HEK293 (cell line): Measurements from ENCODE around the gene CYP2S1.

Source experiments
- CTCF ChIA-PET: fragments of 350-600 bp; formaldehyde crosslinking; extraction: SDS; loops from one replicate; lab custom pipeline; 2021; ENCODE audit warnings: antibody characterized with exemption; lab: Yijun Ruan, JAX
- POLR2A ChIA-PET: fragments of 300-600 bp; formaldehyde crosslinking; extraction: SDS; loops from one replicate; lab custom pipeline; 2020; ENCODE audit warnings: antibody characterized with exemption, inconsistent platforms; lab: Yijun Ruan, JAX
- H3K27ac ChIP-seq: fragments of 200-500 bp; sonication (Bioruptor generic); 2 replicates; pipeline ENCODE4 v1.5.1; 2014; ENCODE audit warnings: low read depth, low read length, control low read depth, inconsistent platforms; ENCODE audit errors: extremely low read depth
- H3K36me3 ChIP-seq, 2 experiments: fragments of 200-500 bp in 1 of 2; sonication (Bioruptor generic) in 1 of 2; 1 replicate in 1 of 2; 2 replicates in 1 of 2; pipeline ENCODE4 v1.5.1; 2014 to 2017; ENCODE audit warnings: inconsistent platforms in 2 of 2, low read length in 2 of 2; ENCODE audit not compliant: control insufficient read depth in 2 of 2, insufficient read depth in 1 of 2
- H3K4me1 ChIP-seq: fragments of 200-500 bp; sonication (Bioruptor generic); 2 replicates; pipeline ENCODE4 v1.5.1; 2014; ENCODE audit warnings: mild to moderate bottlenecking, low read length, inconsistent platforms; ENCODE audit not compliant: control insufficient read depth, insufficient read depth
- H3K4me3 ChIP-seq: 2 replicates; pipeline ENCODE4 v1.5.1; 2011; ENCODE audit warnings: low read depth, mild to moderate bottlenecking, control low read depth, low read length, moderate library complexity
- H3K9me3 ChIP-seq: fragments of 200-500 bp; sonication (Bioruptor generic); 2 replicates; pipeline ENCODE4 v1.5.1; 2014; ENCODE audit warnings: low read depth, low read length, inconsistent platforms; ENCODE audit not compliant: control insufficient read depth, insufficient read depth
- KLF1 ChIP-seq: fragments of 450-650 bp; formaldehyde crosslinking; IDR thresholded peaks from 2 replicates; pipeline ENCODE4 v1.5.1; 2016; ENCODE audit warnings: missing biosample characterization, missing genetic modification characterization
- MZF1 ChIP-seq: fragments of 450-650 bp; formaldehyde crosslinking; IDR thresholded peaks from 2 replicates; pipeline ENCODE4 v1.5.1; 2017; ENCODE audit warnings: missing biosample characterization, missing genetic modification characterization, borderline replicate concordance
- OSR2 ChIP-seq: fragments of 450-650 bp; formaldehyde crosslinking; IDR thresholded peaks from 2 replicates; pipeline ENCODE4 v1.5.1; 2016; ENCODE audit warnings: missing biosample characterization, missing genetic modification characterization
- SALL2 ChIP-seq: fragments of 450-650 bp; formaldehyde crosslinking; IDR thresholded peaks from 2 replicates; pipeline ENCODE4 v1.5.0; 2017; ENCODE audit warnings: missing biosample characterization, mild to moderate bottlenecking, missing genetic modification characterization, borderline replicate concordance
- SCRT1 ChIP-seq: fragments of 450-650 bp; formaldehyde crosslinking; IDR thresholded peaks from 2 replicates; pipeline ENCODE4 v1.5.1; 2016; ENCODE audit warnings: missing biosample characterization, missing genetic modification characterization, borderline replicate concordance
- SCRT2 ChIP-seq: fragments of 450-650 bp; formaldehyde crosslinking; IDR thresholded peaks from 2 replicates; pipeline ENCODE4 v1.5.1; 2016; ENCODE audit warnings: missing biosample characterization, missing genetic modification characterization
- SP3 ChIP-seq: fragments of 450-650 bp; formaldehyde crosslinking; IDR thresholded peaks from 2 replicates; pipeline ENCODE4 v1.5.1; 2016; ENCODE audit warnings: missing biosample characterization, missing genetic modification characterization
- YY2 ChIP-seq: fragments of 450-650 bp; formaldehyde crosslinking; IDR thresholded peaks from 2 replicates; pipeline ENCODE4 v1.5.1; 2016; ENCODE audit warnings: missing biosample characterization, missing genetic modification characterization
- ZBTB48 ChIP-seq: fragments of 450-650 bp; formaldehyde crosslinking; IDR thresholded peaks from 2 replicates; pipeline ENCODE4 v1.5.1; 2016; ENCODE audit warnings: missing biosample characterization, missing genetic modification characterization
- ZNF133 ChIP-seq: fragments of 450-650 bp; formaldehyde crosslinking; IDR thresholded peaks from 2 replicates; pipeline ENCODE4 v1.5.1; 2016; ENCODE audit warnings: missing biosample characterization, missing genetic modification characterization
- ZNF157 ChIP-seq: fragments of 450-650 bp; formaldehyde crosslinking; IDR thresholded peaks from 2 replicates; pipeline ENCODE4 v1.5.1; 2016; ENCODE audit warnings: missing biosample characterization, missing genetic modification characterization
- ZNF174 ChIP-seq: fragments of 450-650 bp; formaldehyde crosslinking; IDR thresholded peaks from 2 replicates; pipeline ENCODE4 v1.5.0; 2017; ENCODE audit warnings: missing biosample characterization, mild to moderate bottlenecking, missing genetic modification characterization
- ZNF223 ChIP-seq: fragments of 450-650 bp; formaldehyde crosslinking; IDR thresholded peaks from 2 replicates; pipeline ENCODE4 v1.5.1; 2016; ENCODE audit warnings: missing biosample characterization, missing genetic modification characterization
- ZNF311 ChIP-seq: fragments of 450-650 bp; formaldehyde crosslinking; IDR thresholded peaks from 2 replicates; pipeline ENCODE4 v1.5.1; 2017; ENCODE audit warnings: missing biosample characterization, missing genetic modification characterization, borderline replicate concordance
- ZNF354C ChIP-seq: fragments of 450-650 bp; formaldehyde crosslinking; IDR thresholded peaks from 2 replicates; pipeline ENCODE4 v1.5.1; 2016; ENCODE audit warnings: missing biosample characterization, missing genetic modification characterization, low read depth, borderline replicate concordance
- ZNF48 ChIP-seq: fragments of 450-650 bp; formaldehyde crosslinking; IDR thresholded peaks from 2 replicates; pipeline ENCODE4 v1.5.1; 2016; ENCODE audit warnings: missing biosample characterization, missing genetic modification characterization
- ZNF501 ChIP-seq: fragments of 450-650 bp; formaldehyde crosslinking; IDR thresholded peaks from 2 replicates; pipeline ENCODE4 v1.5.1; 2016; ENCODE audit warnings: missing biosample characterization, missing genetic modification characterization
- ZNF510 ChIP-seq: fragments of 450-650 bp; formaldehyde crosslinking; IDR thresholded peaks from 2 replicates; pipeline ENCODE4 v1.5.1; 2018; ENCODE audit warnings: mild to moderate bottlenecking, missing genetic modification characterization, missing biosample characterization; ENCODE audit not compliant: insufficient replicate concordance
- ZNF513 ChIP-seq: fragments of 450-650 bp; IDR thresholded peaks from 2 replicates; pipeline ENCODE4 v1.5.1; 2018; ENCODE audit warnings: missing biosample characterization, missing genetic modification characterization
- ZNF571 ChIP-seq: fragments of 450-650 bp; formaldehyde crosslinking; IDR thresholded peaks from 2 replicates; pipeline ENCODE4 v1.5.0; 2017; ENCODE audit warnings: missing biosample characterization, missing genetic modification characterization
- ZNF624 ChIP-seq: fragments of 450-650 bp; formaldehyde crosslinking; IDR thresholded peaks from 2 replicates; pipeline ENCODE4 v1.5.1; 2017; ENCODE audit warnings: missing biosample characterization, missing genetic modification characterization
- ZNF660 ChIP-seq: fragments of 450-650 bp; IDR thresholded peaks from 2 replicates; pipeline ENCODE4 v1.5.1; 2018; ENCODE audit warnings: missing biosample characterization, mild to moderate bottlenecking, missing genetic modification characterization
- TF ChIP-seq, protein P1 (sequence below): fragments of 450-650 bp; formaldehyde crosslinking; IDR thresholded peaks from 2 replicates; pipeline ENCODE4 v1.5.1; 2017; ENCODE audit warnings: missing biosample characterization, missing genetic modification characterization
- TF ChIP-seq, protein P2 (sequence below): fragments of 450-650 bp; formaldehyde crosslinking; IDR thresholded peaks from 2 replicates; pipeline ENCODE4 v1.5.1; 2016; ENCODE audit warnings: missing biosample characterization, missing genetic modification characterization
- TF ChIP-seq, protein P3 (sequence below): fragments of 450-650 bp; formaldehyde crosslinking; IDR thresholded peaks from 2 replicates; pipeline ENCODE4 v1.5.1; 2016; ENCODE audit warnings: missing biosample characterization, missing genetic modification characterization
- TF ChIP-seq, protein P4 (sequence below): fragments of 450-650 bp; formaldehyde crosslinking; IDR thresholded peaks from 2 replicates; pipeline ENCODE4 v1.5.0; 2017; ENCODE audit warnings: missing biosample characterization, missing genetic modification characterization, borderline replicate concordance

The CYP2S1 gene

GRCh38 chr19:41238244-41238643 is 45.2 kb downstream of the CYP2S1 start (continued):
- TF ChIP-seq ZNF513 (tag by site-specific recombination) (no peak), SCRT1 (tag by site-specific recombination) (no peak), ZNF501 (tag by site-specific recombination) (no peak), ZNF157 (no peak), ZNF48 (tag by site-specific recombination) (no peak), ZNF223 (tag by site-specific recombination) (no peak), ZNF311 (tag by site-specific recombination) (no peak)
- TF ChIP-seq, protein P1, sequence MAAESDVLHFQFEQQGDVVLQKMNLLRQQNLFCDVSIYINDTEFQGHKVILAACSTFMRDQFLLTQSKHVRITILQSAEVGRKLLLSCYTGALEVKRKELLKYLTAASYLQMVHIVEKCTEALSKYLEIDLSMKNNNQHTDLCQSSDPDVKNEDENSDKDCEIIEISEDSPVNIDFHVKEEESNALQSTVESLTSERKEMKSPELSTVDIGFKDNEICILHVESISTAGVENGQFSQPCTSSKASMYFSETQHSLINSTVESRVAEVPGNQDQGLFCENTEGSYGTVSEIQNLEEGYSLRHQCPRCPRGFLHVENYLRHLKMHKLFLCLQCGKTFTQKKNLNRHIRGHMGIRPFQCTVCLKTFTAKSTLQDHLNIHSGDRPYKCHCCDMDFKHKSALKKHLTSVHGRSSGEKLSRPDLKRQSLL (tag by site-specific recombination): no peak

DNA sequence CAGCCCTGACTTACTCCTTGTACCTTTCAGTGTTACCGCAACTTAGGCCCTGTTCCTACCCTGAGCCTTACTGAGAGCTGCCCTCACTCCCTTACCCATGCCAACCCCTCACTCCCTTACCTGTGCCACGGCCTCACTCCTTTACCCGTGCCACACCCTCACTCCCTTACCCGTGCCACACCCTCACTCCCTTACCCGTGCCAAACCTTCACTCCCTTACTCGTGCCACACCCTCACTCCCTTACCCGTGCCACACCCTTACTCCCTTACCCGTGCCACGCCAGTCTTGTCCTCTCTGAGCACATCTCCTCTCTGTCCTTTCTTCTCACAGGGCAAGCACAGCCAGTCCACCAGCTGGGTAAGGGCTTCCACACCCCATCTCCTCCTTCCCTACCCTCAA is 46.3 kb downstream of the CYP2S1 start:
- ChIA-PET CTCF (no interaction called here), POLR2A (no interaction called here)
- TF ChIP-seq ZNF624: no peak
- no peak for TF ChIP-seq SCRT2
- peak; percentile 97 for TF ChIP-seq KLF1 (tag by site-specific recombination)
- no peak for TF ChIP-seq ZNF157
- TF ChIP-seq ZBTB48 (tag by site-specific recombination): 0 out of 2 replicates have a peak, but pooled peaks have one; percentile 32
- TF ChIP-seq ZNF510 (tag by site-specific recombination): no peak
- TF ChIP-seq, protein P2, sequence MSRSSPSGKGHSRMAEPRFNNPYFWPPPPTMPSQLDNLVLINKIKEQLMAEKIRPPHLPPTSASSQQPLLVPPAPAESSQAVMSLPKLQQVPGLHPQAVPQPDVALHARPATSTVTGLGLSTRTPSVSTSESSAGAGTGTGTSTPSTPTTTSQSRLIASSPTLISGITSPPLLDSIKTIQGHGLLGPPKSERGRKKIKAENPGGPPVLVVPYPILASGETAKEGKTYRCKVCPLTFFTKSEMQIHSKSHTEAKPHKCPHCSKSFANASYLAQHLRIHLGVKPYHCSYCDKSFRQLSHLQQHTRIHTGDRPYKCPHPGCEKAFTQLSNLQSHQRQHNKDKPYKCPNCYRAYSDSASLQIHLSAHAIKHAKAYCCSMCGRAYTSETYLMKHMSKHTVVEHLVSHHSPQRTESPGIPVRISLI (tag by site-specific recombination): no peak
- no peak for TF ChIP-seq ZNF571 (tag by site-specific recombination)
- TF ChIP-seq, protein P3, sequence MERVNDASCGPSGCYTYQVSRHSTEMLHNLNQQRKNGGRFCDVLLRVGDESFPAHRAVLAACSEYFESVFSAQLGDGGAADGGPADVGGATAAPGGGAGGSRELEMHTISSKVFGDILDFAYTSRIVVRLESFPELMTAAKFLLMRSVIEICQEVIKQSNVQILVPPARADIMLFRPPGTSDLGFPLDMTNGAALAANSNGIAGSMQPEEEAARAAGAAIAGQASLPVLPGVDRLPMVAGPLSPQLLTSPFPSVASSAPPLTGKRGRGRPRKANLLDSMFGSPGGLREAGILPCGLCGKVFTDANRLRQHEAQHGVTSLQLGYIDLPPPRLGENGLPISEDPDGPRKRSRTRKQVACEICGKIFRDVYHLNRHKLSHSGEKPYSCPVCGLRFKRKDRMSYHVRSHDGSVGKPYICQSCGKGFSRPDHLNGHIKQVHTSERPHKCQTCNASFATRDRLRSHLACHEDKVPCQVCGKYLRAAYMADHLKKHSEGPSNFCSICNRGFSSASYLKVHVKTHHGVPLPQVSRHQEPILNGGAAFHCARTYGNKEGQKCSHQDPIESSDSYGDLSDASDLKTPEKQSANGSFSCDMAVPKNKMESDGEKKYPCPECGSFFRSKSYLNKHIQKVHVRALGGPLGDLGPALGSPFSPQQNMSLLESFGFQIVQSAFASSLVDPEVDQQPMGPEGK: no peak
- TF ChIP-seq ZNF660 (tag by site-specific recombination): no peak
- no peak for TF ChIP-seq YY2 (tag by site-specific recombination)
- TF ChIP-seq ZNF133 (tag by site-specific recombination): no peak
- no peak for TF ChIP-seq MZF1
- TF ChIP-seq, protein P4, sequence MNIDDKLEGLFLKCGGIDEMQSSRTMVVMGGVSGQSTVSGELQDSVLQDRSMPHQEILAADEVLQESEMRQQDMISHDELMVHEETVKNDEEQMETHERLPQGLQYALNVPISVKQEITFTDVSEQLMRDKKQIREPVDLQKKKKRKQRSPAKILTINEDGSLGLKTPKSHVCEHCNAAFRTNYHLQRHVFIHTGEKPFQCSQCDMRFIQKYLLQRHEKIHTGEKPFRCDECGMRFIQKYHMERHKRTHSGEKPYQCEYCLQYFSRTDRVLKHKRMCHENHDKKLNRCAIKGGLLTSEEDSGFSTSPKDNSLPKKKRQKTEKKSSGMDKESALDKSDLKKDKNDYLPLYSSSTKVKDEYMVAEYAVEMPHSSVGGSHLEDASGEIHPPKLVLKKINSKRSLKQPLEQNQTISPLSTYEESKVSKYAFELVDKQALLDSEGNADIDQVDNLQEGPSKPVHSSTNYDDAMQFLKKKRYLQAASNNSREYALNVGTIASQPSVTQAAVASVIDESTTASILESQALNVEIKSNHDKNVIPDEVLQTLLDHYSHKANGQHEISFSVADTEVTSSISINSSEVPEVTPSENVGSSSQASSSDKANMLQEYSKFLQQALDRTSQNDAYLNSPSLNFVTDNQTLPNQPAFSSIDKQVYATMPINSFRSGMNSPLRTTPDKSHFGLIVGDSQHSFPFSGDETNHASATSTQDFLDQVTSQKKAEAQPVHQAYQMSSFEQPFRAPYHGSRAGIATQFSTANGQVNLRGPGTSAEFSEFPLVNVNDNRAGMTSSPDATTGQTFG (tag by site-specific recombination): 0 out of 2 replicates have a peak, but pooled peaks have one; percentile 14
- TF ChIP-seq ZNF354C (tag by site-specific recombination): no peak
- no peak for TF ChIP-seq OSR2 (tag by site-specific recombination)
- no peak for TF ChIP-seq SP3 (tag by site-specific recombination)
- TF ChIP-seq SALL2 (tag by site-specific recombination): no peak
- no peak for TF ChIP-seq ZNF174 (tag by site-specific recombination)

More for the DNA sequence above, 46.3 kb downstream of the CYP2S1 start:
- Histone ChIP-seq H3K4me3 (no peak overlapping the region), H3K9me3 (no peaks in the 10 kb centered on the region), H3K4me1 (no peaks in the 10 kb centered on the region), H3K36me3 (no peaks in the 10 kb centered on the region), H3K27ac (no peak overlapping the region)
